Neural progenitor cell (in vitro differentiated cells): ENCODE results near the gene ASZ1. TPM values are rescaled to one million over a fixed set of nuclear protein-coding genes. Genes with fewer than 3 reads are reported as not detected.
A peak's percentile ranks its signal among the peaks of the same experiment; 100 is the strongest.

Experiments
- DNase-seq: peaks from one replicate; pipeline ENCODE4 v3.0.0-alpha.2; 2016; ENCODE audit warnings: low spot score
- H2AFZ ChIP-seq: fragments of 200-600 bp; sonication (generic); replicated peaks from 2 replicates; pipeline ENCODE4 v1.6.1; 2016; ENCODE audit warnings: antibody characterized with exemption
- H3F3A ChIP-seq: fragments of 200-600 bp; sonication (generic); 2 replicates; pipeline ENCODE4 v1.6.1; 2016; ENCODE audit warnings: antibody characterized with exemption, low read depth
- H3K27ac ChIP-seq: fragments of 200-600 bp; sonication (generic); 2 replicates; pipeline ENCODE4 v1.5.1; 2016; ENCODE audit warnings: mild to moderate bottlenecking
- H3K27me3 ChIP-seq: fragments of 200-600 bp; sonication (generic); 2 replicates; pipeline ENCODE4 v1.6.1; 2016; ENCODE audit warnings: mild to moderate bottlenecking, moderate library complexity
- H3K36me3 ChIP-seq: fragments of 200-600 bp; sonication (generic); 2 replicates; pipeline ENCODE4 v1.5.1; 2016
- H3K4me1 ChIP-seq: fragments of 200-600 bp; sonication (generic); 2 replicates; pipeline ENCODE4 v1.6.1; 2016; ENCODE audit warnings: mixed run types
- H3K4me2 ChIP-seq: fragments of 200-600 bp; sonication (generic); 2 replicates; pipeline ENCODE4 v1.6.1; 2016
- H3K4me3 ChIP-seq: fragments of 200-600 bp; sonication (generic); 2 replicates; pipeline ENCODE4 v1.5.1; 2016
- H3K79me2 ChIP-seq: fragments of 200-600 bp; sonication (generic); 2 replicates; pipeline ENCODE4 v1.6.1; 2016; ENCODE audit warnings: low read depth
- H3K9ac ChIP-seq: fragments of 200-600 bp; sonication (generic); 2 replicates; pipeline ENCODE4 v1.6.1; 2016
- H3K9me3 ChIP-seq: fragments of 200-600 bp; sonication (generic); 2 replicates; pipeline ENCODE4 v1.5.1; 2016; ENCODE audit warnings: low read depth
- H4K20me1 ChIP-seq: fragments of 200-600 bp; sonication (generic); 2 replicates; pipeline ENCODE4 v1.6.1; 2016; ENCODE audit warnings: low read depth
- H3K27ac Mint-ChIP-seq: 3 replicates; pipeline ENCODE4 v1.8.0; 2021; ENCODE audit warnings: mixed read lengths
- H3K27me3 Mint-ChIP-seq: 2 replicates; pipeline ENCODE4 v1.8.0; 2022; ENCODE audit warnings: low read depth, mild to moderate bottlenecking, inconsistent platforms, moderate library complexity, mixed read lengths; ENCODE audit not compliant: insufficient read depth
- H3K36me3 Mint-ChIP-seq: 3 replicates; pipeline ENCODE4 v1.8.0; 2021; ENCODE audit warnings: mixed read lengths
- H3K4me1 Mint-ChIP-seq: 3 replicates; pipeline ENCODE4 v1.8.0; 2021; ENCODE audit warnings: mixed read lengths
- H3K4me3 Mint-ChIP-seq: 3 replicates; pipeline ENCODE4 v1.8.0; 2021; ENCODE audit warnings: mild to moderate bottlenecking, moderate library complexity, mixed read lengths
- H3K9me3 Mint-ChIP-seq: 3 replicates; pipeline ENCODE4 v1.8.0; 2020; ENCODE audit warnings: mixed read lengths
- EZH2 ChIP-seq: fragments of 200-600 bp; sonication (generic); IDR thresholded peaks from 2 replicates; pipeline ENCODE4 v1.6.1; 2017; ENCODE audit warnings: antibody characterized with exemption, mild to moderate bottlenecking, moderate library complexity
- EZH2phosphoT487 ChIP-seq: fragments of 200-600 bp; sonication (generic); IDR thresholded peaks from 2 replicates; pipeline ENCODE4 v1.6.1; 2017; ENCODE audit warnings: antibody characterized with exemption
- total RNA-seq: library from RNA; depleted of rRNA; stranded (reverse); fragments of >200 nt; gene quantifications from 2 replicates; pipeline ENCODE4 v1.2.3, GENCODE V29; 2015; ENCODE audit warnings: low replicate concordance
- TF ChIP-seq, protein P1 (sequence below): fragments of 200-600 bp; sonication (generic); IDR thresholded peaks from 2 replicates; pipeline ENCODE4 v1.5.1; 2017; ENCODE audit warnings: antibody characterized with exemption, mild to moderate bottlenecking

Gene ASZ1
- total RNA-seq, 1 donor from 2014 or later, result not detected

DNA sequence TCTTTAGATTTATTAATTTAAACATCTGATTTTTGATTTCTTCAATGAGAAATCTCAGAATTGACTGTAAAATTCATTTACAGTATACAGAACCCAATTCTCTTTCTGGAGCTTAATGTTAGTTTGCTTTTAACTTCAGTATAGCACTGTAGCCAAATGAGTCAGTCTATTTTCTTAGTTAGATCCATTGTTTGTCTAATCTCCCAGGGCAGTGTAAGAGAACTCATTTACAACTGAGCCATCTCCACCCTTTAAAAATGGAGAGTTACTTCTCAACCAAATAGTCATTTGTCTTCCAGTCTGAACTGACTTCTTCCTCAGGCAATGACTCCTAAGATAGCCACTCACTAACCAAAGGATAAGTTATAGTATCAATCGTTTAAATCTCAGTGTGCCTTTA, 101.5 kb downstream of the ASZ1 start:
- Mint-ChIP-seq H3K27ac (no peak overlapping the region), H3K27me3 (peaks cover 40% of the 10 kb centered on the region), H3K9me3 (peaks cover 18% of the 10 kb centered on the region), H3K36me3 (no peaks in the 10 kb centered on the region), H3K4me1 (peaks cover 13% of the 10 kb centered on the region), H3K4me3 (no peak overlapping the region)
- no peak overlapping the region for H3K4me3 ChIP-seq
- H2AFZ ChIP-seq, result no peak overlapping the region
- TF ChIP-seq, protein P1, sequence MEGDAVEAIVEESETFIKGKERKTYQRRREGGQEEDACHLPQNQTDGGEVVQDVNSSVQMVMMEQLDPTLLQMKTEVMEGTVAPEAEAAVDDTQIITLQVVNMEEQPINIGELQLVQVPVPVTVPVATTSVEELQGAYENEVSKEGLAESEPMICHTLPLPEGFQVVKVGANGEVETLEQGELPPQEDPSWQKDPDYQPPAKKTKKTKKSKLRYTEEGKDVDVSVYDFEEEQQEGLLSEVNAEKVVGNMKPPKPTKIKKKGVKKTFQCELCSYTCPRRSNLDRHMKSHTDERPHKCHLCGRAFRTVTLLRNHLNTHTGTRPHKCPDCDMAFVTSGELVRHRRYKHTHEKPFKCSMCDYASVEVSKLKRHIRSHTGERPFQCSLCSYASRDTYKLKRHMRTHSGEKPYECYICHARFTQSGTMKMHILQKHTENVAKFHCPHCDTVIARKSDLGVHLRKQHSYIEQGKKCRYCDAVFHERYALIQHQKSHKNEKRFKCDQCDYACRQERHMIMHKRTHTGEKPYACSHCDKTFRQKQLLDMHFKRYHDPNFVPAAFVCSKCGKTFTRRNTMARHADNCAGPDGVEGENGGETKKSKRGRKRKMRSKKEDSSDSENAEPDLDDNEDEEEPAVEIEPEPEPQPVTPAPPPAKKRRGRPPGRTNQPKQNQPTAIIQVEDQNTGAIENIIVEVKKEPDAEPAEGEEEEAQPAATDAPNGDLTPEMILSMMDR, result no peak
- TF ChIP-seq EZH2 (no peak), EZH2phosphoT487 (no peak)
- H4K20me1 ChIP-seq, result peaks cover 6% of the 10 kb centered on the region
- no peak overlapping the region for H3K4me2 ChIP-seq
- H3K36me3 ChIP-seq, result no peaks in the 10 kb centered on the region
- H3F3A ChIP-seq, result no peaks in the 10 kb centered on the region
- DNase-seq, result no peak
- H3K79me2 ChIP-seq, result no peaks in the 10 kb centered on the region
- H3K9ac ChIP-seq, result no peak overlapping the region
- H3K4me1 ChIP-seq, result peaks cover 8% of the 10 kb centered on the region
- no peaks in the 10 kb centered on the region for H3K9me3 ChIP-seq
- no peak overlapping the region for H3K27ac ChIP-seq
- H3K27me3 ChIP-seq, result peaks cover 84% of the 10 kb centered on the region

DNA sequence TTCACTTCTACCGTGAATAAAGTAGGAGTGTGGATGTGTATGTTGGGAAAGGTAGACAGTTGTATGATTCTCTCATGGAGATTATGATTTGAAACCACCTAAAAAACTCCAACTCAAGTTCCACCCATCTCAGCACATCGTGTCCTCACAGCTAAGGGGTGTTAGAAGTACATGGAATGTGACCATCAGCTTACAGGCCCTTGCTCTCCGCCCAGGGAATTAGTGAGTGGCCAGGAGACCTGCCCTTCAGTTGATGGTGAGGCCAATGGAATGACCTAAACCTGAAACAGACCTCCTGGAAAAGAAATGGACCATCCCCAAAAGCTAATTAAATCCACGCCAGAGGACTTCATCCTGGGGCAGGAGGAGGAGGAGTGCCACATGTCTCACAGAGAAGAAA, 102.3 kb downstream of the ASZ1 start:
- peaks cover 86% of the 10 kb centered on the region for H3K27me3 ChIP-seq
- H3K9me3 ChIP-seq, result no peaks in the 10 kb centered on the region
- Mint-ChIP-seq H3K4me1 (peaks cover 13% of the 10 kb centered on the region), H3K4me3 (peak overlapping the region; percentile 90), H3K27me3 (peaks cover 45% of the 10 kb centered on the region), H3K9me3 (peaks cover 18% of the 10 kb centered on the region), H3K36me3 (no peaks in the 10 kb centered on the region), H3K27ac (no peak overlapping the region)
- peak; percentile 17 for DNase-seq
- no peaks in the 10 kb centered on the region for H3K79me2 ChIP-seq
- TF ChIP-seq EZH2 (no peak), EZH2phosphoT487 (no peak)
- TF ChIP-seq, protein P1, result no peak
- H4K20me1 ChIP-seq, result peaks cover 6% of the 10 kb centered on the region
- H3K27ac ChIP-seq, result no peak overlapping the region
- H3K4me2 ChIP-seq, result peak overlapping the region; percentile 89
- no peaks in the 10 kb centered on the region for H3F3A ChIP-seq
- H3K4me3 ChIP-seq, result peak overlapping the region; percentile 49
- no peak overlapping the region for H3K9ac ChIP-seq
- H3K4me1 ChIP-seq, result peaks cover 8% of the 10 kb centered on the region
- no peak overlapping the region for H2AFZ ChIP-seq
- no peaks in the 10 kb centered on the region for H3K36me3 ChIP-seq

DNA sequence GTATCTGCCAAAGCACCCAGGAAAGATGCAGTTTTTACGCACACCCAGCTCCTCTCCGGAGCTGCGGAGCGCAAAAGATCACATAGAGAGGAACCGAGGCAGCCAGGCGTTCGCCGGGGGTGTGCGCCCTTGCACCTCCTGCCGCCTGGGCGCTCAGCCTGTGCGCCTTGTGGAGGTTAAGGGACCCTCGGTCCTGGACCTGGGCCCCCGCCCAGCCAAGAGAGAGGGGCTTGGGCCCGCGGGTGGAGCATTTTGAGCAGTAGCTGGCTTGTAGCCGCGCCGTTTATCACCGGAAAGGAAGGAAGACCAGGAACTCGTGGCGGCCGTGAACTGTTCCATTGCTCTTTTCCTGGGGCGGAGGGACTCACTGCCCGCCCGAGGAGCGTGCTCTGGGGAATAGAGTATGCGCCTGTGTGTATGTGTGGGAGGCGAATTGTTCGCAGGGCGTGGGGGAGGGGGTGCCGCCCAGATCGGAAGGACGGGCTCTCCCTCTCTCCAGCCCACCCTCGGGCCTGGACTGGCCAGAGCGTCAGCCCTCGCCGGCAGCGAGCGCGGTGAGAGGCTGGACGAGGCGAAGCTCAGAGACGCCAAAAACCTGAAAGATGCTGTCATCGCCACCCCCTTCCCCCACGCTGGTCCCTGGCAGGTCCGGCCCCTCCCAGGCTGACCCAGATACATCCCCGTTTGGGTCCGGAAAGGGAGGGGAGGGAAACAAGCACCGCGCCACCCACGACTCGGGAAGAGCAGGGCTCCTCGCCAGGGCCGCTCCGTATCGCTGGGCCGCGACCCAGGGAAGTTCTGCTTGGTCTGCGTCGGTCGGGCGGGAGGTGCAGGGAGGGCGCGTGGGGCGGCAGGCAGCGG, 103.2 kb downstream of the ASZ1 start:
- Mint-ChIP-seq H3K36me3 (no peaks in the 10 kb centered on the region), H3K9me3 (peaks cover 18% of the 10 kb centered on the region), H3K27me3 (peaks cover 45% of the 10 kb centered on the region), H3K27ac (no peak overlapping the region), H3K4me1 (peaks cover 13% of the 10 kb centered on the region), H3K4me3 (peak overlapping the region; percentile 90)
- H3K9ac ChIP-seq, result no peak overlapping the region
- H3K4me1 ChIP-seq, result peaks cover 8% of the 10 kb centered on the region
- no peaks in the 10 kb centered on the region for H3K79me2 ChIP-seq
- H3K36me3 ChIP-seq, result no peaks in the 10 kb centered on the region
- no peak overlapping the region for H3K27ac ChIP-seq
- H3K4me2 ChIP-seq, result peak overlapping the region; percentile 89
- H3F3A ChIP-seq, result no peaks in the 10 kb centered on the region
- peak; percentile 36 for TF ChIP-seq EZH2phosphoT487
- peak; percentile 63 for TF ChIP-seq EZH2
- TF ChIP-seq, protein P1, result no peak
- no peaks in the 10 kb centered on the region for H3K9me3 ChIP-seq
- peak; percentile 66 for DNase-seq
- H4K20me1 ChIP-seq, result peaks cover 6% of the 10 kb centered on the region
- H3K27me3 ChIP-seq, result peaks cover 88% of the 10 kb centered on the region
- peak overlapping the region; percentile 49 for H3K4me3 ChIP-seq
- H2AFZ ChIP-seq, result peak overlapping the region; percentile 64
